ENCODE data around the gene KHDRBS2.
A peak's percentile ranks its signal among the peaks of the same experiment; 100 is the strongest.

Gene KHDRBS2

DNA sequence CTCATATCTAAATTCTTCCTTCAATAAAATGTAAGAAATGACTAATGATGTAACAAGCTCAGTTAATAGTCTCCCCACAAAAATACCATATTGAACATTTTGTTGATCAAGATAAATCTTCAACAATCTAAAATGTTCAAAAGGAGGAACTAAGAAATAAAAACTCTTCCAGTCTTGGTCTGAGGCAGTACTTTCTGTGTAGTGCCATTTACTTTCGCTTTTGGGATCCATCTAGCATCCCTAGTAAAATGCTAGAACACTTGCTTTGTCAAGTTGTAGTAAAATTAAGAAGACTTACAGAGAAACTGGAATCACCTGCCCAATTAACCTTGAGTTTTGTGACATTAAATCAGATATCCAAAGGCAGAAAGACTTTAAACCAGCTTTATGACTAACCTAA lies 246.4 kb downstream of the KHDRBS2 start:
- H3K27me3 ChIP-seq (ENCODE audit: control insufficient read depth, insufficient read depth, low read length): no peaks in the 10 kb centered on the region
- no peak overlapping the region for H3K4me3 ChIP-seq (ENCODE audit: low read depth, low read length)
- H3K4me1 ChIP-seq (ENCODE audit: control insufficient read depth, insufficient read depth, low read length): peaks cover 34% of the 10 kb centered on the region
- no peak overlapping the region for H3K27ac ChIP-seq (ENCODE audit: low read depth, low read length)
- H3K9ac ChIP-seq (ENCODE audit: low read depth, low read length): no peak overlapping the region
- 0 out of 2 replicates have a peak, but pooled peaks cover under 1% of the 10 kb centered on the region for H3K9me3 ChIP-seq (ENCODE audit: control insufficient read depth, insufficient read depth, low read length)
- no peaks in the 10 kb centered on the region for H3K36me3 ChIP-seq (ENCODE audit: control insufficient read depth, insufficient read depth, low read length)

DNA sequence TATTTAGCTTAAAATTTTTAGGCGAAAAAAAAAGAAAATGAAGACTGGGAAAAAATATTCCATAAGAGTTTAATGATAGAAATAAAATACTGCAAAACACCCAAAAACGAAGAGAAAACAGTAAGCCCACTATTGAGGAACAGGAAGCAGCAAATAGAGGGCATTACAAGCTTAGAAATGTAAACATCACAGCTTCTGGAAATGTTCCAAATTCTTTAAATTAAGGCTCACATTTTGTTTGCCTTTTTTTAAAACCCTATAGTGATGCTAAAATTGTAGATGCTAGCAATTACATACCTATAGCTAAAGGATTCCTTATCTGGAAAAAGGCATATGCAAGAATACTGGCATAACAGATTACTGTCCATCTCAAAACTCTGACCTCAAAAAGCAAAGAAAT lies 248.6 kb downstream of the KHDRBS2 start:
- no peaks in the 10 kb centered on the region for H3K36me3 ChIP-seq (ENCODE audit: control insufficient read depth, insufficient read depth, low read length)
- H3K4me1 ChIP-seq (ENCODE audit: control insufficient read depth, insufficient read depth, low read length): peaks cover 34% of the 10 kb centered on the region
- peaks cover 6% of the 10 kb centered on the region; the same call in 1 of the 2 replicates for H3K9me3 ChIP-seq (ENCODE audit: control insufficient read depth, insufficient read depth, low read length)
- peak overlapping the region; percentile 35; the same call in 1 of the 2 replicates for H3K4me3 ChIP-seq (ENCODE audit: low read depth, low read length)
- H3K9ac ChIP-seq (ENCODE audit: low read depth, low read length): no peak overlapping the region; the same call in 1 of the 2 replicates
- peak overlapping the region; percentile 77 for H3K27ac ChIP-seq (ENCODE audit: low read depth, low read length)
- H3K27me3 ChIP-seq (ENCODE audit: control insufficient read depth, insufficient read depth, low read length): no peaks in the 10 kb centered on the region

DNA sequence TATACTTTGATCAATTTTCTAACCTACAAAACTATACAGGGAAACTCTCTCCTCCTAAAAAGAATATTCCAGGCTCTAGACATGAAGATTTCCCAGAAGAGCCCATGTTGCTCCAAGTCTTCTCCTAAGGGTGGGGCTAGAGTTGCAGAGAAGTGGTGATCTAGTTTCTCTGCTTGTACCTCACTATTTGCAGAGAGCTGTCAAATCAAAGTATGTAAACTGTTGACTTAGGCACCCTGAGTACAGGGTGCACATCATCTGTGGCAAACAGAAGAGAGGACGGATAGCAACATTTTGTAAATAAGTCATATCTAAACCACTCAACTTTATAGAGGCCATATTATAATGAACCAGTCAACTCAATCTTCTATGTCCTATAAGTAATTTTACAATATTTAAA lies 250.1 kb downstream of the KHDRBS2 start:
- Histone ChIP-seq H3K4me3 (ENCODE audit: low read depth, low read length) (no peak overlapping the region), H3K9ac (ENCODE audit: low read depth, low read length) (no peak overlapping the region), H3K27ac (ENCODE audit: low read depth, low read length) (no peak overlapping the region), H3K27me3 (ENCODE audit: control insufficient read depth, insufficient read depth, low read length) (no peaks in the 10 kb centered on the region), H3K4me1 (ENCODE audit: control insufficient read depth, insufficient read depth, low read length) (peaks cover 34% of the 10 kb centered on the region), H3K36me3 (ENCODE audit: control insufficient read depth, insufficient read depth, low read length) (no peaks in the 10 kb centered on the region), H3K9me3 (ENCODE audit: control insufficient read depth, insufficient read depth, low read length) (peaks cover 6% of the 10 kb centered on the region; the same call in 1 of the 2 replicates)

DNA sequence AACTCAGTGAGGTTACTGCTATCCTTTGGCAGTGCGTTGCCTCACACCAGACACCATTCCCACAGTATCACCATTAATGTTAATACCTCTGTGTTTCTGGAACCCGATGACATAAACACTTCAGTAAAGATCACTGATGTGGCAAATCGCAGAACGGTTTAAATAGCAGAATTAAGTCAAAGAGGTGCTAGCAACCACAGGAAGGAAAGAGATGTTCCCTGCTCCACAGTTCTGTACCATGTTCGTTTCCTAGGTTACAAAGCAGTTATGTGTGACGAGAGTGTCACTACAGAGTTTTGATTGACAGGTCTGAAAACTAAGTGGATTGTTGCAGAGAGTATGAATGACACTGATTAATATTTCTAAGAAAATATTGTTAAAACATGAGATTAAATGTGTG lies 272.3 kb downstream of the KHDRBS2 start:
- Histone ChIP-seq H3K4me3 (ENCODE audit: low read depth, low read length) (no peak overlapping the region), H3K4me1 (ENCODE audit: control insufficient read depth, insufficient read depth, low read length) (0 out of 2 replicates have a peak, but pooled peaks cover 3% of the 10 kb centered on the region), H3K36me3 (ENCODE audit: control insufficient read depth, insufficient read depth, low read length) (no peaks in the 10 kb centered on the region), H3K9ac (ENCODE audit: low read depth, low read length) (no peak overlapping the region), H3K9me3 (ENCODE audit: control insufficient read depth, insufficient read depth, low read length) (no peaks in the 10 kb centered on the region), H3K27ac (ENCODE audit: low read depth, low read length) (no peak overlapping the region), H3K27me3 (ENCODE audit: control insufficient read depth, insufficient read depth, low read length) (no peaks in the 10 kb centered on the region)

DNA sequence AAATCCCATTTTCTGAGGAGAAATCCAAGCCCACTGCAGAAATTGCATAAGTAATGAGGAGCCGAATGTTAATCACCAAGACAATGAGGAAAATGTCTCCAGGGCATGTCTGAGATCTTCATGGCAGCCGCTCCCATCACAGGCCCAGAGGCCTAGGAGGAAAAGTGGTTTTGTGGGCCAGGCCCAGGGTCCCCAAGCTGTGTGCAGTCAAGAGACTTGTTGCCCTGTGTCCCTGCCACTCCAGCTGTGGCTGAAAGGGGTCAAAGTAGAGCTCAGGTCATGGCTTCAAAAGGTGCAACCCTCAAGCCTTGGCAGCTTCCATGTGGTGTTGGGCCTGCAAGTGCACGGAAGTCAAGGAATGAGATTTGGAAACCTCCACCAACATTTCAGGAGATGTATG lies 276.6 kb downstream of the KHDRBS2 start:
- Histone ChIP-seq H3K9ac (ENCODE audit: low read depth, low read length) (no peak overlapping the region), H3K27ac (ENCODE audit: low read depth, low read length) (no peak overlapping the region), H3K4me1 (ENCODE audit: control insufficient read depth, insufficient read depth, low read length) (0 out of 2 replicates have a peak, but pooled peaks cover 3% of the 10 kb centered on the region), H3K4me3 (ENCODE audit: low read depth, low read length) (no peak overlapping the region), H3K27me3 (ENCODE audit: control insufficient read depth, insufficient read depth, low read length) (no peaks in the 10 kb centered on the region), H3K36me3 (ENCODE audit: control insufficient read depth, insufficient read depth, low read length) (no peaks in the 10 kb centered on the region), H3K9me3 (ENCODE audit: control insufficient read depth, insufficient read depth, low read length) (no peaks in the 10 kb centered on the region)

DNA sequence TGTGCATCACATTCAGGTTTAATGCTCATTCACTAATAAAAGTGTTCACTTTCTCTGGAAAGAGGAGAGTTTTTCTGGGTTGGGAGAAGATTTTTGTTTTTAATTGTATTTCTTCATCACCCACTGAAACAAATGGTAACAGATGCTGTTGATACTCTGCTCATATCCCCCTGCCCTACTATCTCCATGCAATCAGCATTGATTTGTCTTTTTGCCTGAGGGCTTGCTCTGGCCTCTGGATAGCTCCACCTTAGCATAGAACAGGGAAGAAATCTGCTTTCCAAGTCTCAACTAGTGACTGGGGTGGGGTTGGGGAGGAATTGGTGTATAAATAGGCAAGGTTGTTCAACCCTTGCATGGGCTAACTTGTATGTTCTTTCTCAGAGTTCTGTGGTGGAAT lies 296.4 kb downstream of the KHDRBS2 start:
- Histone ChIP-seq H3K9me3 (ENCODE audit: control insufficient read depth, insufficient read depth, low read length) (no peaks in the 10 kb centered on the region), H3K4me3 (ENCODE audit: low read depth, low read length) (no peak overlapping the region), H3K27ac (ENCODE audit: low read depth, low read length) (no peak overlapping the region), H3K27me3 (ENCODE audit: control insufficient read depth, insufficient read depth, low read length) (no peaks in the 10 kb centered on the region), H3K36me3 (ENCODE audit: control insufficient read depth, insufficient read depth, low read length) (no peaks in the 10 kb centered on the region), H3K4me1 (ENCODE audit: control insufficient read depth, insufficient read depth, low read length) (no peaks in the 10 kb centered on the region), H3K9ac (ENCODE audit: low read depth, low read length) (no peak overlapping the region)

DNA sequence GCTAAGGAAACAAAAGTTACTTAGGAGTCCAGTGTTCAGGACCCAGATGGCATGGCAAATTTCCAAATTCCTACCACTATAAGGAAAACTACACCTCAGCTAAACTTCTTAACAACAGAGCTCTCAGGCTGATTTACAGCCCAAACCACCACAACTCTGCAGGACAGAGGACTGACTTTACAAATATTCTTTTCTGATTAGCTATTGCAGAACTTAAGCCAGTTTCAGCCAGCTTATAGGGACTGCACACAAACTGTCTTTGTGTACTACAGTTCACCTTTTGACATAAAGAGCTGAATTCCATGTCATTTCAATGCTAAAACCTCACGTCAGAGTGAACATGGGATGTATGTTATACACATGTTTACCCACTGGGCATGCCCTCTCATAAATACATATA lies 305.4 kb downstream of the KHDRBS2 start:
- Histone ChIP-seq H3K4me3 (ENCODE audit: low read depth, low read length) (no peak overlapping the region), H3K36me3 (ENCODE audit: control insufficient read depth, insufficient read depth, low read length) (no peaks in the 10 kb centered on the region), H3K9me3 (ENCODE audit: control insufficient read depth, insufficient read depth, low read length) (no peaks in the 10 kb centered on the region), H3K27me3 (ENCODE audit: control insufficient read depth, insufficient read depth, low read length) (no peaks in the 10 kb centered on the region), H3K9ac (ENCODE audit: low read depth, low read length) (no peak overlapping the region), H3K27ac (ENCODE audit: low read depth, low read length) (no peak overlapping the region), H3K4me1 (ENCODE audit: control insufficient read depth, insufficient read depth, low read length) (peaks cover 21% of the 10 kb centered on the region)

DNA sequence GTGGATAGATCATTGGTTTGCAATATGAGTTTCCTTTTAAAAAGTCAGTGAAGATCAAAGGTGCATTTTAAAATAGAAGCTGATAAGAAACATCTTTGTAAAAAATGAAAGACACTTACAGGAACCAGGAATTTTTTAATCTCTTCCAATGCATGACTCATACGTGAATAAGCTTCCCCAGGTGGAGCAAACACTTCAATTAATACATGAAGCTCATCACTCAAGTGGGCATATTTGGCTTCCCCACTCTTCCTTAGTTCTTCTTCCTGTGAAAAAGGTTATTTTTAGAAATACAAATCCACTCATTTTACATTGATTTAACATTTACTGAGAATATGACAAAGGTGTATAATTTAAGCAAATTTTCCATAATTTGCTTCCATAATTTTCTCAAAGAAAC lies 308.1 kb downstream of the KHDRBS2 start:
- no peak overlapping the region for H3K4me3 ChIP-seq (ENCODE audit: low read depth, low read length)
- no peak overlapping the region for H3K9ac ChIP-seq (ENCODE audit: low read depth, low read length)
- H3K27me3 ChIP-seq (ENCODE audit: control insufficient read depth, insufficient read depth, low read length): no peaks in the 10 kb centered on the region
- H3K36me3 ChIP-seq (ENCODE audit: control insufficient read depth, insufficient read depth, low read length): no peaks in the 10 kb centered on the region
- peaks cover 21% of the 10 kb centered on the region for H3K4me1 ChIP-seq (ENCODE audit: control insufficient read depth, insufficient read depth, low read length)
- no peak overlapping the region for H3K27ac ChIP-seq (ENCODE audit: low read depth, low read length)
- no peaks in the 10 kb centered on the region for H3K9me3 ChIP-seq (ENCODE audit: control insufficient read depth, insufficient read depth, low read length)

DNA sequence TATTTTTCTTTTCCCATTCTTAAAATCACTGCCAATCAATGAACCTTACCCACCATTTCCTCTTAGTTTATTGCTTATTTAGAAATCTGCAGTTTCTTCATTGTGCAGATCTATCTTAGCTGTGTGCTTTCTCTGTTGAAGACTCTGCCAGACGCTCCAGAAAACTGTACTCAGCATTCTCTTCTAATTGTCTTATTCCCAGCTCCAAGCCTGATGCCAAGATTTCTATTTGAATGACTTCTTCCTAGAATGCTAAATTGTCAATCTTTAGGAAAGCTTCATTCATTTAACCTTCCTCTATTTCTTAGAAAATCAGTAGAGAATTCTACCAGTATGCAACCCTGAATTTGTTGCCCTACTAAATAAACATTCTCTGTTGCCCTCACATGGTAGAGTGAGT lies 308.9 kb downstream of the KHDRBS2 start:
- no peak overlapping the region for H3K9ac ChIP-seq (ENCODE audit: low read depth, low read length)
- H3K4me3 ChIP-seq (ENCODE audit: low read depth, low read length): no peak overlapping the region
- no peaks in the 10 kb centered on the region for H3K9me3 ChIP-seq (ENCODE audit: control insufficient read depth, insufficient read depth, low read length)
- no peaks in the 10 kb centered on the region for H3K27me3 ChIP-seq (ENCODE audit: control insufficient read depth, insufficient read depth, low read length)
- peaks cover 21% of the 10 kb centered on the region for H3K4me1 ChIP-seq (ENCODE audit: control insufficient read depth, insufficient read depth, low read length)
- H3K36me3 ChIP-seq (ENCODE audit: control insufficient read depth, insufficient read depth, low read length): no peaks in the 10 kb centered on the region
- H3K27ac ChIP-seq (ENCODE audit: low read depth, low read length): no peak overlapping the region

DNA sequence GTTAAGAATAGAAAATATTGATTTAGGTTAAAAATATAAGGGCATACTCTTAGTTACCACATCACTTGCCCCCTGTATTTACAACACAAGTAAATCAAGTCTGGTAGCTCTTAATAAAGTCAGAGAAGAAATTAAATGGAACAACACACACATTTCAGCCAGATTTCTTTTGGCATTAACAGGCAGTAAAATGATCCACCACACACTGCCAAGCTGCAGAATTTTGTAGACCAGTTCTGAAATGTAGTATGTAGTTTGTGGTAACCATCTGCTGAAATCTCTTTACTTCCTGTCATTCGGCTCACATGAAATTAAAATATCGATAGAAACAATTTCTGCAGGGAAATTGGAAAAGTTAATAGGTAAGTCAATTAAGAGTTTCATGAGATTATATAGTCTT lies 326.8 kb downstream of the KHDRBS2 start:
- no peak overlapping the region for H3K27ac ChIP-seq (ENCODE audit: low read depth, low read length)
- H3K4me3 ChIP-seq (ENCODE audit: low read depth, low read length): no peak overlapping the region
- no peaks in the 10 kb centered on the region; the same call in 1 of the 2 replicates for H3K36me3 ChIP-seq (ENCODE audit: control insufficient read depth, insufficient read depth, low read length)
- no peaks in the 10 kb centered on the region for H3K4me1 ChIP-seq (ENCODE audit: control insufficient read depth, insufficient read depth, low read length)
- peaks cover 11% of the 10 kb centered on the region; the same call in 1 of the 2 replicates for H3K9me3 ChIP-seq (ENCODE audit: control insufficient read depth, insufficient read depth, low read length)
- H3K27me3 ChIP-seq (ENCODE audit: control insufficient read depth, insufficient read depth, low read length): no peaks in the 10 kb centered on the region
- no peak overlapping the region for H3K9ac ChIP-seq (ENCODE audit: low read depth, low read length)

DNA sequence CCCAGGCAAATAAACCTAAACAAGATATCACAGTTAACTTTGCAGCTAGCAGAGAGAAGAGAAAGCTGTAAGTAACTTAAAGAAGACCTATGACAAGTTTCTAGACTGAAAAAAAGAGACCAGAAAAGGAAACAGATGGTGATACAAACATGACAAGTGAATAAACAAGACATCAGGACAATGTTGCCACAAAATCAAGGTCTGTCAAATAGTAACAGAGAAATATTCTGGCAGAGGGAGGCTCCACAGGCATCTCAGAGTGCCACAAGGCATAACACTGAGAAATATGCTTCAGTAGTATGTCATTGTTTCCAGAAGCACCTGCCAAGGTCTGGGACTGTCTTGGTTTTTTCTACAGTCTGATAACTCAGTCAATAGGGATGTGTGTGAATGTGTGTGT lies 332.2 kb downstream of the KHDRBS2 start:
- Histone ChIP-seq H3K9ac (ENCODE audit: low read depth, low read length) (no peak overlapping the region), H3K4me3 (ENCODE audit: low read depth, low read length) (no peak overlapping the region), H3K4me1 (ENCODE audit: control insufficient read depth, insufficient read depth, low read length) (no peaks in the 10 kb centered on the region), H3K36me3 (ENCODE audit: control insufficient read depth, insufficient read depth, low read length) (no peaks in the 10 kb centered on the region; the same call in 1 of the 2 replicates), H3K27me3 (ENCODE audit: control insufficient read depth, insufficient read depth, low read length) (no peaks in the 10 kb centered on the region), H3K27ac (ENCODE audit: low read depth, low read length) (no peak overlapping the region), H3K9me3 (ENCODE audit: control insufficient read depth, insufficient read depth, low read length) (peaks cover 11% of the 10 kb centered on the region; the same call in 1 of the 2 replicates)

DNA sequence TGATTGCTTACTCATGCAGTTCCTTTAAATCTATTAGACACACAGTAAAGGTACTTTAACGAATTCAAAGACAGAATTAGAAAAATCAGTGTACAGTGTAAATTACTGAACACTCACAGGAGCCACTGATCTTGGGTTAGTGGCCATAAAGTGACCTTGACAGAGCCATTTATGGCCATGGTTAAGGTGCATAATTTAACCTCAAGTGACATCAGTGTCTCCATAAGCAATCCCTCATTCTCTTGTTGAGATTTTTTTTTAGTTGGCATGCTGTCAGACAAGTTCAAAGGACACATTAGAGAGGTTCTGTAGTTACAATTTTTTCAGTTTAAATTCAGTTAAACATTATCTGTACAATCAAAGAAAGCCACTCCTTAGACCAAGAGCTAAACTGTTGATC lies 334.4 kb downstream of the KHDRBS2 start:
- H3K27ac ChIP-seq (ENCODE audit: low read depth, low read length): no peak overlapping the region
- H3K4me1 ChIP-seq (ENCODE audit: control insufficient read depth, insufficient read depth, low read length): no peaks in the 10 kb centered on the region
- H3K9me3 ChIP-seq (ENCODE audit: control insufficient read depth, insufficient read depth, low read length): peaks cover 7% of the 10 kb centered on the region; the same call in 1 of the 2 replicates
- no peaks in the 10 kb centered on the region; the same call in 1 of the 2 replicates for H3K36me3 ChIP-seq (ENCODE audit: control insufficient read depth, insufficient read depth, low read length)
- H3K27me3 ChIP-seq (ENCODE audit: control insufficient read depth, insufficient read depth, low read length): no peaks in the 10 kb centered on the region
- no peak overlapping the region for H3K9ac ChIP-seq (ENCODE audit: low read depth, low read length)
- no peak overlapping the region for H3K4me3 ChIP-seq (ENCODE audit: low read depth, low read length)
